ENCODE results near the gene PAX2. TPM values are rescaled to one million over a fixed set of nuclear protein-coding genes. Genes with fewer than 3 reads are reported as not detected.
"Not testable (repeated sequence)": the region's sequence is repeated elsewhere in the genome, so short reads cannot be mapped to it uniquely, and the experiment has no call there.

Gene PAX2
- total and polyA plus RNA-seq, 2 of the 13 experiments (the other 11 are each of a cell fraction or from before 2014, with no cell fraction given): not detected

- TF ChIP-seq, protein P1, sequence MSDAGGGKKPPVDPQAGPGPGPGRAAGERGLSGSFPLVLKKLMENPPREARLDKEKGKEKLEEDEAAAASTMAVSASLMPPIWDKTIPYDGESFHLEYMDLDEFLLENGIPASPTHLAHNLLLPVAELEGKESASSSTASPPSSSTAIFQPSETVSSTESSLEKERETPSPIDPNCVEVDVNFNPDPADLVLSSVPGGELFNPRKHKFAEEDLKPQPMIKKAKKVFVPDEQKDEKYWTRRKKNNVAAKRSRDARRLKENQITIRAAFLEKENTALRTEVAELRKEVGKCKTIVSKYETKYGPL (CRISPR knock-in tag; IDR thresholded peaks at IDR 0.05): no peak
- no peak for TF ChIP-seq YEATS2 (CRISPR knock-in tag; IDR thresholded peaks at IDR 0.05; ENCODE audit: borderline replicate concordance)
Observed at GRCh38 chr10:100697631-100698030, 47.8 kb upstream of the PAX2 start (continued).

DNA sequence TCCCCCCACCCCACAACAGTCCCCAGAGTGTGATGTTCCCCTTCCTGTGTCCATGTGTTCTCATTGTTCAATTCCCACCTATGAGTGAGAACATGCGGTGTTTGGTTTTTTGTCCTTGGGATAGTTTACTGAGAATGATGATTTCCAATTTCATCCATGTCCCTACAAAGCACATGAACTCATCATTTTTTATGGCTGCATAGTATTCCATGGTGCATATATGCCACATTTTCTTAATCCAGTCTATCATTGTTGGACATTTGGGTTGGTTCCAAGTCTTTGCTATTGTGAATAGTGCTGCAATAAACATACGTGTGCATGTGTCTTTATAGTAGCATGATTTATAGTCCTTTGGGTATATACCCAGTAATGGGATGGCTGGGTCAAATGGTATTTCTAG, 43.7 kb upstream of the PAX2 start:
- BruUV-seq (replicated peaks); H4K20me1 ChIP-seq (ENCODE audit: insufficient read depth, low read length); intact Hi-C loops (cut with micrococcal nuclease; ENCODE audit: unreplicated experiment); H3K9ac ChIP-seq (ENCODE audit: insufficient read depth, low read depth, low read length); H3K4me3 ChIP-seq (replicated peaks in 1 of 3; ENCODE audit: insufficient read depth in 1 of 3, low read depth in 2 of 3, low read length in 3 of 3); H3K9me3 ChIP-seq (ENCODE audit: low read length); H2AFZ ChIP-seq (ENCODE audit: low read length); ATAC-seq; CTCF ChIA-PET (ENCODE audit: low intra/inter-chr PET ratio, low total read pairs); FAIRE-seq; H3K27ac ChIP-seq (ENCODE audit: extremely low read length, insufficient read depth, low read length); DNase-seq (ENCODE audit: low spot score); H3K79me2 ChIP-seq (ENCODE audit: insufficient read depth, low read length); POLR2A ChIA-PET; in situ Hi-C loops (cut with HindIII; ENCODE audit: extremely low pct_ligation_motif_present, low pct_unique_long_range_greater_than_20kb); H3K4me2 ChIP-seq (ENCODE audit: low read depth, low read length); H3K27me3 ChIP-seq (ENCODE audit: control insufficient read depth in 1 of 2, insufficient read depth in 2 of 2, low read length in 2 of 2); H3K36me3 ChIP-seq (replicated peaks in 1 of 2; ENCODE audit: control insufficient read depth in 1 of 2, insufficient read depth in 2 of 2, low read length in 2 of 2); H3K4me1 ChIP-seq (ENCODE audit: insufficient read depth, low read length): not testable (repeated sequence)
- WGBS (ENCODE audit: low lambda C conversion rate): 80% methylated on average over 1 of the region's 2 CpGs

DNA sequence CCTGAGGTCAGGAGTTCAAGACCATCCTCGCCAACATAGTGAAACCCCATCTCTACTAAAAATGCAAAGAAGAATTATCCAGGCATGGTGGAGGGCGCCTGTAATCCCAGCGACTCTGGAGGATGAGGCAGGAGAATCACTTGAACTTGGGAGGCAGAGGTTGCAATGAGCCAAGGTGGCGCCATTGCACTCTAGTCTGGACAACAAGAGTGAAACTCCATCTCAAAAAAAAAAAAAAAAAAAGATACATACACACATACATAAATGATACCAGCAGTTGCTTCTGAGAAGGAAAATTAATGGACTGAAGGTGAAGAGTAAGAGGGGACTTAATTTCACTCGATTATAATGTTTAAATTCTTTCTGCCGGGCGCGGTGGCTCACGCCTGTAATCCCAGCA, 40.2 kb upstream of the PAX2 start:
- CTCF ChIA-PET (ENCODE audit: low intra/inter-chr PET ratio, low total read pairs): no interaction called here
- ATAC-seq: no peak
- WGBS (ENCODE audit: low lambda C conversion rate): 48% methylated on average over 9 of the region's 9 CpGs
- no peak for DNase-seq (ENCODE audit: low spot score)
- POLR2A ChIA-PET: no interaction called here
- intact Hi-C loops (cut with micrococcal nuclease; ENCODE audit: unreplicated experiment): no loop called here
- no peak overlapping the region for H2AFZ ChIP-seq (ENCODE audit: low read length)
- H3K9ac ChIP-seq (ENCODE audit: insufficient read depth, low read depth, low read length): no peak overlapping the region
- H3K27me3 ChIP-seq (ENCODE audit: control insufficient read depth in 1 of 2, insufficient read depth in 2 of 2, low read length in 2 of 2): peaks cover 9 to 23% of the 10 kb centered on the region in 2 experiments; a peak in 4 of 5 replicates
- no peaks in the 10 kb centered on the region for H3K4me1 ChIP-seq (ENCODE audit: insufficient read depth, low read length)
- H3K79me2 ChIP-seq (ENCODE audit: insufficient read depth, low read length): no peaks in the 10 kb centered on the region
- no TSS peak for BruUV-seq (replicated peaks)
- no peak overlapping the region for H3K4me2 ChIP-seq (ENCODE audit: low read depth, low read length)
- in situ Hi-C loops (cut with HindIII; ENCODE audit: extremely low pct_ligation_motif_present, low pct_unique_long_range_greater_than_20kb): no loop called here
- H3K9me3 ChIP-seq (ENCODE audit: low read length): no peaks in the 10 kb centered on the region
- no peak for FAIRE-seq
- H4K20me1 ChIP-seq (ENCODE audit: insufficient read depth, low read length): no peaks in the 10 kb centered on the region
- H3K27ac ChIP-seq (ENCODE audit: extremely low read length, insufficient read depth, low read length): no peak overlapping the region
- H3K36me3 ChIP-seq (replicated peaks in 1 of 2; ENCODE audit: control insufficient read depth in 1 of 2, insufficient read depth in 2 of 2, low read length in 2 of 2): no peaks in the 10 kb centered on the region
- no peak overlapping the region for H3K4me3 ChIP-seq (replicated peaks in 1 of 3; ENCODE audit: insufficient read depth in 1 of 3, low read depth in 2 of 3, low read length in 3 of 3)
- TF ChIP-seq ZBTB4 (CRISPR knock-in tag; IDR thresholded peaks at IDR 0.05; ENCODE audit: borderline replicate concordance): no peak
- no peak for TF ChIP-seq U2AF2 (IDR thresholded peaks at IDR 0.05; ENCODE audit: low read depth, low read length)
- TF ChIP-seq CTCF (CRISPR knock-in tag; IDR thresholded peaks at IDR 0.05): 0 out of 2 replicates have a peak, but pooled peaks have one; percentile 6
- no peak for TF ChIP-seq SRF (IDR thresholded peaks at IDR 0.05; ENCODE audit: low read depth, low read length)
- TF ChIP-seq CREB1 (IDR thresholded peaks at IDR 0.05): no peak
- TF ChIP-seq CREB1 (CRISPR knock-in tag; IDR thresholded peaks at IDR 0.05): no peak
- peak; percentile 31 for TF ChIP-seq STAG1 (CRISPR knock-in tag; IDR thresholded peaks at IDR 0.05)

Measured in HepG2 (cell line).